HT-29 (cell line): Measurements from ENCODE around the gene OR2G3. TPM values are rescaled to one million over a fixed set of nuclear protein-coding genes. Genes with fewer than 3 reads are reported as not detected.

Source experiments
- DNase-seq: peaks from one replicate; pipeline ENCODE4 v3.0.0-alpha.2; 2015; ENCODE audit warnings: low spot score
- total RNA-seq: library from RNA; depleted of rRNA; stranded (reverse); fragments of >200 nt; shearing (Covaris generic); gene quantifications from 2 replicates; pipeline ENCODE4 v1.2.3, GENCODE V29; 2014; rRNA removed

OR2G3 gene
- not detected in 2 replicates for total RNA-seq

- no peak for DNase-seq
Observed at GRCh38 chr1:247605286-247605685, at the start of gene OR2G3. Gene OR2G3 (plus strand): TSS chr1:247605586. CDS start chr1:247605586, 0 bp downstream.

DNA sequence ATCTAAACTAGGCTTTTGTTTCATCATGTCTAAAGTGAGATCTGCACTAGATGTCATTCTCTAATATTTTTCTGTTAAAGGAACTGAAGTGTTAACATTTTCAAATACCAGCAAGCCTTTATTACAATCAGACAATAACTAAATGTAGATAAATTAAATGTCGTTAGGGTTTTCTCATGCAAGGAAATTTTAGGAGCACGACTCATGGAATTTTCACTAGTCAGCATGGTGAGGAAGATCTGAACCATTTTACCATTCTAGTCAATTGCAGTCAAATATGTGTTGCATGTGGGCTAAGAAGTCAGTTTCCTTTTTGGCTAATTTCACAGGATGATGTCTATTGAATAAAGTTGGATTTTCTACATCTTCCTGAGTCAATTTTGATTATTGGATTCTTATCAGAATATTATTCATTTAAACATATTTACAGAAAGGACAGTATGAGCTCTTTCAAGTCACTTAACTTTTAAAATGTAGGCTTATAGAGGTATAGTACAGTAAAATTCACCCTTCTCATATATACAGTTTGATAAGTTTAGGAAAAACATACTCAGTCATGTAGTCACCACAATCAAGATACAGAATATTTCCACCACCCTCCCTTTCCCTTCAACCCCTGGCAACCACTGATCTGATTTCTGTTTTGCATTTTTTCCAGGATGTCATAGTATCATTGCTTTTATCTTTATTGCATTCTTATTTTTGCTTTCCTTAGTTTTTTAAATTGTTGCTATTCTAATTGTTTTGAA, 47.3 kb upstream of the OR2G3 start:
- DNase-seq = no peak

GRCh38 chr1:247561711-247562110, 43.7 kb upstream of the OR2G3 start:
- no peak for DNase-seq

DNA sequence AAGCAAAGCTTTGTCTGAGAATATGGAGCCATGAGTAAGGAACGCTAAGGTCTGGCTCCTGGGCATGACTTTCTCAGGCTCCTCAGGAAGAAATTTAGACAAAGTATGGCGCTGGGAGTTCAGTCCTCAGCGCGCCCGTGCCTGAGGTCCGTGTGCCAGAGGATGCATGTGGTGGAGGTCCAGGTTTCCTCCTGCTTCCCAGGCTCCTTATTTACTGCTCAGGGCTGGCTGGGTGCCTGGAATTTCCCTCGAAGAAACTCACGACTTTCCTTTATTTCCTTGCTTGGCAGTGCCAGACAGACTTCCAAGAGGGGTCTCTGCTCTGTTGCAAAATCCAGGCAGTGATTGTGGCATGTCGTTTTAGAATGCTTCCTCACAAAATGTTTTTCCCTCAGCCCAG, 43.2 kb upstream of the OR2G3 start:
- no peak for DNase-seq

- DNase-seq = no peak
Observed at GRCh38 chr1:247574236-247574635, 31.1 kb upstream of the OR2G3 start.

GRCh38 chr1:247574664-247575063, 30.7 kb upstream of the OR2G3 start:
- no peak for DNase-seq

- peak; percentile 35 for DNase-seq
Observed at GRCh38 chr1:247576514-247576913, 28.9 kb upstream of the OR2G3 start.

- DNase-seq = no peak
Observed at GRCh38 chr1:247578946-247579460, 26.4 kb upstream of the OR2G3 start.

DNA sequence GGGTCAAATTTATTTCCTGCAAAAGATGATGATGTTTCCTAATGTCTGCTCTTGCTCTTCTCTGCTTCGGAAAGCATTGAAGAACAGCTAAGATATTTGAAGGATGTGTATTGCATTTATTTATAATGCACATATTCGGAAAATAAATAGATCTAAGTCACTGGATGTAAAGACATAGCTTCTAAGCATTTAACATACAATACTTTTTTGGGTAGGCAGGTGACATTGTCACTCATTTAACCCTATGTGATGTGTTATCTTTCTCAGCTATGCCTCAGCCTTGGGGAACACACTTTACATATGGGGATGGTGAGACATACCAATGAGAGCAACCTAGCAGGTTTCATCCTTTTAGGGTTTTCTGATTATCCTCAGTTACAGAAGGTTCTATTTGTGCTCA, 17.3 kb upstream of the OR2G3 start, which contains the start of gene OR2G2:
TSS of gene OR2G2 (plus strand) at position 301 of the 400 bp plus-strand sequence. CDS start at position 301, 0 bp downstream.
- DNase-seq = no peak

DNA sequence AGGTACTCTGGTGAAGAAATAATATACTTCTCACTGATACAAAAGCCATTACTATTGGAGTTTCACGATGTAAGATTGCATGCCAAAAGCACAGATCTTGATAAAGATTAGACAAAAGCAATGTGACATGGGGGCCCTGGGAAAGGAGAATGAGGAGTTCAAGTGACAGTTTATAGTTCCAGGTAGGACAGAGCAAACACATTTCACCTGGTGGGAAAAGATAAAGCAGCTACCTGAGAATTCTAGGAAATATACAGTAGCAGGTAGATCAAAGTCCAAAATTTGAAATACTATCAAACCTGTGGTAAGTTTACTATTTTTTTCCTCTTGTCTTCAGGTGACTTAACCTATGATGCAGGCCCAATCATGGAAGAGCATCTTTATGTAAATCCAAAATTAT, 8.0 kb downstream of the OR2G3 start:
- no peak for DNase-seq

DNA sequence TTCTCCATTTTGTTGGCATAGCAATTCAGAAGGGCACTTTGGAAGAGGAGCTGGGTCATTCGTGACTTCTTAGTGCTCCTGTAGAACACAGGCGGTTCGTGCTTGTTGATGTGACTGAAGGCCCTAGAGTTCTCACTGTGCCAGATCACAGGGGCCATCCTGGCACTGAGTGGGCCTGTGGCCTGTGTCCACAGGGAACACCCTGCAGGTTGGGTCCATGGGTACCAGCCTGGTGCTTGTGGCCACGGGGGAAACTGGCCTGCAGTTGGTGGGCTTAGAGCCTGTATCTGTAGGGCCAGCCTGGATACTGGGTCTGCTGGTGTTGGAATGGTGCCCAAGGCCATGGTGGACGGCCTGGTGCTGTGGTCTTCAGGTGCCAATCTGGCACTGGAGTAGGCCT, 9.2 kb downstream of the OR2G3 start:
- no peak for DNase-seq

GRCh38 chr1:247627951-247628350, 22.6 kb downstream of the OR2G3 start:
- DNase-seq = no peak

GRCh38 chr1:247638011-247638410, 32.6 kb downstream of the OR2G3 start:
- DNase-seq = no peak

DNA sequence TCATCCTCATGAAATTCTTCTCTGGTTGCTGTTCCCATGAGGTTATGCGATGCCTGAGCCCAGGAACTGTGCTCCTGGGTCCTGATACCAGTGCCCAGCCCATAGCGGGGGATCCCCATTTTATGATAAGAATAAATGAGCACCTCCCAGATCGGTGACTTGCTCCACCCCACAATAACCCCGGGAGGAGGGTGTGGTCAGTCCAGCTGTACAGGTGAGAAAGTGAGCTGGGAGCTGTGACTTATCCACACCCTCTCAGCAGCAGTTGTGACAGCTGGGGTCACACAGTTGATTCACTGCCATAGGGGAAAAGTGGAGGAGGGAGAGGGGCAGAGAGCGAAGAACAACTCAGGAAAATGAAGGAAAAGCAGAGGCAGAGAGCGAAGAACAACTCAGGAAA, 33.4 kb downstream of the OR2G3 start:
- DNase-seq = no peak

DNA sequence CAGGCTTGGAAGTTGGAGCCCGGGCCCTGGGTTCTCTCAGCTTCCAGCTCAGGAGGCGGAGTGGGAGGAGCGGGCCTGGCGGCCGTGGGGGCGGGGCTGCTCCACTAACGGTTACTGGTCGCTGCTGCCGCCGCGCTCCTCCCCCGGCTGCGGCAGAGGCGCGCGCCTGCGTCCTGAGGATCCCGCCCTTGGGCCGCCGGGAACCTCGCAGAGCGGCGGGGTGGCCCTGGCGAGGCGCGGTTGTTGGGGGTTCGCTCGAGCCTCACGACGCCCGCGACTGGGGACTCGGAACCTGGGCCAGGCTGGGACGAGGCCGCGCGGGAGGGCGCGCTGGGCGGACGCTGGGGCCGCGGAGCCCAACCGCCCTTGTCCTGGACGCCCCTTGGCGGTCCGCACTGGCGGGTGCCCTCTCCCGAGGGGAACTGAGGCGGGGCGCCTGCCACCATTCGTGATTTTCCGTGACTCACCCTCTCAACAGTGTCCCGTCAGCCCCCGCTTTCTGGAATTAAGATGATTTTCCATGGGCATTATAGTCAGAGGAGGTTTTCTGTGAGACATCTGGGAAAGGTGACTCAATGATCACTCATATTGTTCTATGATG, 34.1 kb downstream of the OR2G3 start:
- DNase-seq = no peak

DNA sequence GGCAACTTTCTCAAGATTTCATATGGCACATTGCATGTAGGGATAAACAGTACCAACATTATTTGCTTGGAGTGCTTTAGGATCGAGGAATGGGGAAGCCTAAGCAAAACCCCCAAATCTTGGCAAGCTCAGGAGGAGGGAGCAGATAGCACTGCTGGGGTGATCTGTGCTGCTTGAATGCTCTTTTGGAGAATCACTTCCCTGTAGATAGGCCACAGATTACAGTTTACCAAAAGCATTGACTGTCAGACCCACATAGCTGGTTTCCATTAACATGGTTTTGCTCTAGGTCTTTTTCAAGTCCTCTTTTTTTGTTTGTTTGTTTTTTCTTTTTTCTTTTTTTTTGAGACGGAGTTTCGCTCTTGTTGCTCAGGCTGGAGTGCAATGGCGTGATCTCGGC, 37.4 kb downstream of the OR2G3 start:
- DNase-seq = no peak

- DNase-seq = no peak
Observed at GRCh38 chr1:247646867-247647266, 41.5 kb downstream of the OR2G3 start.

DNA sequence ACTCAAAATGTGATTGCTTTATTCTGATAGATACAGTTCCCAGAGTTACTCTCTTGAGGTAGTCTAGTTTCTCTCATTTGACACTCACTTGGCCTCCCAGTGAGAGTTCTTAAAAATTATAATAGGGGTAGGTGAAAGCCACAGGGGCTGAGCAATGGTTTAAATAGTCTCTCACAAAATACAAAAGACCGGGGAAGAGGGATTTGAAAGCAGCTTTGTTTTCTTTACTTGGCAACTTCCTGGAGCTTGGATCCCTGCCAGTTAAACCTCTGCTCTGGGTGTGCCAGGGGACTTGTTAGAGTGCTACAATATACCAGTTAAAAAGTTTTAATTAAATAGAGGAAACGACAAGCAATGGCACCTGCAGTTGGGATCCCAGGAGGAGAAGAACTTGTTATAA, 42.5 kb downstream of the OR2G3 start:
- DNase-seq = peak; percentile 4

- no peak for DNase-seq
Observed at GRCh38 chr1:247653040-247653439, 47.7 kb downstream of the OR2G3 start.
